DOHH2 (cell line): ENCODE measurements around the gene VIT.

Source experiments
- H3F3A ChIP-seq: fragments of 200-600 bp; sonication (generic), shearing (Covaris generic); 2 replicates; pipeline ENCODE4 v1.6.0; 2016; ENCODE audit warnings: antibody characterized with exemption, mild to moderate bottlenecking; ENCODE audit not compliant: control insufficient read depth, insufficient read depth
- H3K27ac ChIP-seq: fragments of 200-600 bp; sonication (generic); 2 replicates; pipeline ENCODE4 v1.5.1; 2014; ENCODE audit warnings: low read depth, mild to moderate bottlenecking, low read length, moderate library complexity
- H3K27me3 ChIP-seq: fragments of 200-600 bp; sonication (generic); 2 replicates; pipeline ENCODE4 v1.6.1; 2014; ENCODE audit warnings: mild to moderate bottlenecking, low read length, mixed read lengths; ENCODE audit not compliant: control insufficient read depth
- H3K36me3 ChIP-seq: fragments of 200-600 bp; sonication (generic); 2 replicates; pipeline ENCODE4 v1.6.1; 2014; ENCODE audit warnings: mild to moderate bottlenecking, low read length, moderate library complexity, mixed read lengths; ENCODE audit not compliant: control insufficient read depth
- H3K4me1 ChIP-seq: fragments of 200-600 bp; sonication (generic); 2 replicates; pipeline ENCODE4 v1.6.1; 2014; ENCODE audit warnings: mild to moderate bottlenecking, low read length, mixed read lengths; ENCODE audit not compliant: control insufficient read depth
- H3K4me2 ChIP-seq: fragments of 200-600 bp; sonication (generic); 2 replicates; pipeline ENCODE4 v1.6.0; 2014; ENCODE audit warnings: mild to moderate bottlenecking, low read length, moderate library complexity
- H3K4me3 ChIP-seq: fragments of 200-600 bp; sonication (generic); 2 replicates; pipeline ENCODE4 v1.5.1; 2014; ENCODE audit warnings: mild to moderate bottlenecking, low read length, mixed read lengths
- H3K79me2 ChIP-seq: fragments of 200-600 bp; sonication (generic); 2 replicates; pipeline ENCODE4 v1.6.1; 2014; ENCODE audit warnings: mild to moderate bottlenecking, low read length, mixed read lengths; ENCODE audit not compliant: control insufficient read depth
- H3K9me2 ChIP-seq: fragments of 200-600 bp; sonication (generic); replicated peaks from 2 replicates; pipeline ENCODE4 v1.6.1; 2014; ENCODE audit warnings: mild to moderate bottlenecking, low read length, mixed read lengths; ENCODE audit not compliant: control insufficient read depth
- H3K9me3 ChIP-seq: fragments of 200-600 bp; sonication (generic); 2 replicates; pipeline ENCODE4 v1.6.1; 2014; ENCODE audit warnings: antibody characterized with exemption, low read length, mixed read lengths; ENCODE audit not compliant: control insufficient read depth, insufficient read depth
- H4K20me1 ChIP-seq: fragments of 200-600 bp; sonication (generic); 2 replicates; pipeline ENCODE4 v1.6.0; 2014; ENCODE audit warnings: low read depth, mild to moderate bottlenecking, antibody characterized with exemption, low read length, moderate library complexity; ENCODE audit not compliant: control insufficient read depth, insufficient read depth
- EZH2phosphoT487 ChIP-seq: fragments of 200-600 bp; sonication (generic); IDR thresholded peaks from 2 replicates; pipeline ENCODE4 v1.6.1; 2017; ENCODE audit warnings: borderline replicate concordance, mild to moderate bottlenecking, antibody characterized with exemption, low read length, moderate library complexity, mixed read lengths
- TF ChIP-seq, protein P1 (sequence below): fragments of 200-600 bp; sonication (generic); IDR thresholded peaks from one replicate; pipeline ENCODE4 v1.5.1; 2014; ENCODE audit warnings: antibody characterized with exemption, mild to moderate bottlenecking, low read depth, low read length; ENCODE audit not compliant: poor library complexity, severe bottlenecking

The VIT gene

DNA sequence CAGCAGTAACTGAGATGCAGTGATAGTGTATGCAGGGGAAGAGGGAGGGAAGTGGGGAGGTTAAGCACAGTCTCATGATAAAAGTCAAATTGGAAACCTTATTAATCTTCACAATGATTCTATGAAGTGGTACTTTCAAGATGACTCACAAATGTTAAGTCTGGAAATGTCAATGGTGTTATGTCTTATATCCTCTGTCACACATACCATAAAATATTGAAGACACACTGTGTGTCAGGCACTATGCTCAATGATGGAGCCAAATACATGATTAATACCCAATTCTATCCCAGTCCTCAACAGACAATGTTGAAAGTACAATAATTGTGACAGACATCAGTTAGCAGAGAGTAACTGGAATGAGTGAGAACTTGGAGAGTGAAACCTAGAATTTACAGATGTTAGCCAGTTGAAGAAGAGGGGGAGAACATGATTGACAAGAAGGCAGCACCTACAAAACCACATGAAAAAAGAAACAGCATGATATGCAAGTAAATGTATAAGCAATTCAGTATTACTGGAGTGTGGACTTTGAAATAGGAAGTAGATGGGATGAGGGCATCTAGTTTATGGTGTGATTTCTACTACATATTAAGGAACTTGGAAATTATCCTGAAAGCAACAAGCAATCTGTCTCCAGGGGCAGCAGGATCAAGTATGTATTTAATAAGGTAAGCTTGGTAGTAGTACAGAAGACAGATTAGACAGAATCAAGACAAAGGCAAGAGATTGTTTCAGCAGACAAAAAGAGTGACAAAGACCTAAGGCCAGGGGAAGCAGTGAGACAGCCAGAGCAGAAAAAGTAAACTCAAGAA is 162.3 kb downstream of the VIT start:
- peaks cover 11% of the 10 kb centered on the region for H3K36me3 ChIP-seq
- H3K4me3 ChIP-seq, result no peak overlapping the region
- H3K9me2 ChIP-seq, result no peaks in the 10 kb centered on the region
- H3K9me3 ChIP-seq, result no peaks in the 10 kb centered on the region
- no peaks in the 10 kb centered on the region for H3K27me3 ChIP-seq
- H4K20me1 ChIP-seq, result no peaks in the 10 kb centered on the region
- H3K4me1 ChIP-seq, result no peaks in the 10 kb centered on the region
- TF ChIP-seq, protein P1, sequence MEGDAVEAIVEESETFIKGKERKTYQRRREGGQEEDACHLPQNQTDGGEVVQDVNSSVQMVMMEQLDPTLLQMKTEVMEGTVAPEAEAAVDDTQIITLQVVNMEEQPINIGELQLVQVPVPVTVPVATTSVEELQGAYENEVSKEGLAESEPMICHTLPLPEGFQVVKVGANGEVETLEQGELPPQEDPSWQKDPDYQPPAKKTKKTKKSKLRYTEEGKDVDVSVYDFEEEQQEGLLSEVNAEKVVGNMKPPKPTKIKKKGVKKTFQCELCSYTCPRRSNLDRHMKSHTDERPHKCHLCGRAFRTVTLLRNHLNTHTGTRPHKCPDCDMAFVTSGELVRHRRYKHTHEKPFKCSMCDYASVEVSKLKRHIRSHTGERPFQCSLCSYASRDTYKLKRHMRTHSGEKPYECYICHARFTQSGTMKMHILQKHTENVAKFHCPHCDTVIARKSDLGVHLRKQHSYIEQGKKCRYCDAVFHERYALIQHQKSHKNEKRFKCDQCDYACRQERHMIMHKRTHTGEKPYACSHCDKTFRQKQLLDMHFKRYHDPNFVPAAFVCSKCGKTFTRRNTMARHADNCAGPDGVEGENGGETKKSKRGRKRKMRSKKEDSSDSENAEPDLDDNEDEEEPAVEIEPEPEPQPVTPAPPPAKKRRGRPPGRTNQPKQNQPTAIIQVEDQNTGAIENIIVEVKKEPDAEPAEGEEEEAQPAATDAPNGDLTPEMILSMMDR, result no peak
- TF ChIP-seq EZH2phosphoT487, result no peak
- no peaks in the 10 kb centered on the region for H3K79me2 ChIP-seq
- no peak overlapping the region for H3K4me2 ChIP-seq
- H3K27ac ChIP-seq, result no peak overlapping the region
- H3F3A ChIP-seq, result no peaks in the 10 kb centered on the region

DNA sequence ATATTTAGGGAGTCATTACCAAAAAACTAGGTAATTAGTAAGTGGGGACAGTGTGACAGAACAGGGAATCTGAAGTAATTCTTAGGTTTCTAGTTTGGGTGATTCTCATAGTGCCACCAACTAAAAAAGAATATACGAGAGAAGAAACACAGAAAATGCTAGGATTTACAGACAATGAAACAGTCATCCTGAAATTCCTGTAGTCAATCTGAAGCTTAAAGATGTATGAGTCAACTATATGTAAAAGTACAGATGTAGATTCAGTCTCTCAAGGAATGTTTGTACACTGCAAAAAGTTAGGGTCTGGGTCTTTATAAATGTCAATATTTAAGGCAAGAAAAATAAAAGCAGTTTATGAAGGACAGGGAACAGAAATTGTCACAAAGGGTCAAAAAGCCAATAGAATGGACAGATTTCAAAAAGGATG is 162.9 kb downstream of the VIT start:
- no peaks in the 10 kb centered on the region for H4K20me1 ChIP-seq
- no peak overlapping the region for H3K27ac ChIP-seq
- H3K9me3 ChIP-seq, result no peaks in the 10 kb centered on the region
- H3K4me3 ChIP-seq, result no peak overlapping the region
- no peaks in the 10 kb centered on the region for H3K27me3 ChIP-seq
- H3K79me2 ChIP-seq, result no peaks in the 10 kb centered on the region
- peaks cover 11% of the 10 kb centered on the region for H3K36me3 ChIP-seq
- H3K4me1 ChIP-seq, result no peaks in the 10 kb centered on the region
- H3F3A ChIP-seq, result no peaks in the 10 kb centered on the region
- TF ChIP-seq EZH2phosphoT487, result no peak
- TF ChIP-seq, protein P1, result no peak
- H3K9me2 ChIP-seq, result no peaks in the 10 kb centered on the region
- H3K4me2 ChIP-seq, result no peak overlapping the region

DNA sequence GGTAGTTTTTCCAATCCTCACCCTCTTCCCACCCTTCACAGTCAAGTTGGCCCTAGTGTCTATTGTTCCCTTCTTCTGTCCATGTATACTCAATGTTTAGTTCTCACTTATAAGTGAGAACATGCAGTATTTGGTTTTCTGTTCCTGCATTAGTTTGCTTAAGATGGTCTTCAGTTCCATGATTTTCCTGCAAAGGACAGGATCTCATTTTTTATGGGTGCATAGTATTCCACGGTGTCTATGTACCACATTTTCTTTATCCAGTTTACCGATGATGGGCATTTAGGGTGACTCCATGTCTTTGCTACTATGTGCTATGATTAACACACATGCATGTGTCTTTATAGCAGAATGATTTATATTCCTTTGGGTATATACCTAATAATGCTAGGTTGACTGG is 165.4 kb downstream of the VIT start:
- no peak overlapping the region for H3K4me2 ChIP-seq
- H3K36me3 ChIP-seq, result peaks cover 14% of the 10 kb centered on the region
- no peak for TF ChIP-seq EZH2phosphoT487
- TF ChIP-seq, protein P1, result no peak

More for the DNA sequence above, 165.4 kb downstream of the VIT start:
- Histone ChIP-seq H3F3A (no peaks in the 10 kb centered on the region), H4K20me1 (no peaks in the 10 kb centered on the region), H3K4me1 (no peaks in the 10 kb centered on the region), H3K27ac (no peak overlapping the region), H3K9me3 (no peaks in the 10 kb centered on the region), H3K27me3 (no peaks in the 10 kb centered on the region), H3K79me2 (no peaks in the 10 kb centered on the region), H3K9me2 (no peaks in the 10 kb centered on the region), H3K4me3 (no peak overlapping the region)
